Calu3 (cell line): Measurements from ENCODE around the gene DOCK8. TPM values are rescaled to one million over a fixed set of nuclear protein-coding genes. Genes with fewer than 3 reads are reported as not detected.

Experiments used
- BruUV-seq: library from RNA; stranded (reverse); fragments of 400-500 nt; replicated peaks from 2 replicates; lab custom pipeline; 2021; lab: Mats Ljungman, UMichigan
- CTCF ChIA-PET: fragments of 300-600 bp; sonication (Branson Sonifier 250); formaldehyde crosslinking; loops from one replicate; lab custom pipeline; 2022; ENCODE audit warnings: antibody characterized with exemption; lab: Charles Lee
- DNase-seq: peaks from one replicate; pipeline ENCODE4 v3.0.0; 2022
- H3K27ac Mint-ChIP-seq: one replicate; pipeline ENCODE4 v1.8.0; 2022; ENCODE audit warnings: mixed read lengths; ENCODE audit not compliant: unreplicated experiment
- H3K27me3 Mint-ChIP-seq: one replicate; pipeline ENCODE4 v1.8.0; 2022; ENCODE audit warnings: mixed read lengths; ENCODE audit not compliant: unreplicated experiment
- H3K36me3 Mint-ChIP-seq: one replicate; pipeline ENCODE4 v1.8.0; 2022; ENCODE audit warnings: mild to moderate bottlenecking, moderate library complexity, mixed read lengths; ENCODE audit not compliant: insufficient read depth, unreplicated experiment
- H3K4me1 Mint-ChIP-seq: one replicate; pipeline ENCODE4 v1.8.0; 2022; ENCODE audit warnings: mild to moderate bottlenecking, low read depth, mixed read lengths; ENCODE audit not compliant: unreplicated experiment
- H3K4me3 Mint-ChIP-seq: one replicate; pipeline ENCODE4 v1.8.0; 2022; ENCODE audit warnings: mild to moderate bottlenecking, low read depth, moderate library complexity, mixed read lengths; ENCODE audit not compliant: unreplicated experiment
- H3K9me3 Mint-ChIP-seq: one replicate; pipeline ENCODE4 v1.8.0; 2022; ENCODE audit warnings: low read depth, mixed read lengths; ENCODE audit not compliant: unreplicated experiment
- intact Hi-C: fragments of 100-400 bp; cut with micrococcal nuclease; formaldehyde crosslinking; loops from one replicate; pipeline ENCODE4 v1.10.0; 2022; ENCODE audit not compliant: unreplicated experiment
- total RNA-seq: library from RNA; stranded (reverse); gene quantifications from 2 replicates; pipeline ENCODE4 v1.2.3, GENCODE V29; 2022
- TF ChIP-seq, protein P1 (sequence below): fragments of 200-600 bp; IDR thresholded peaks from one replicate; pipeline ENCODE4 v1.8.0; 2022; ENCODE audit warnings: antibody characterized with exemption; ENCODE audit not compliant: unreplicated experiment

The DOCK8 gene
- total RNA-seq, 1 experiment from 2014 or later: 0.50 TPM

DNA sequence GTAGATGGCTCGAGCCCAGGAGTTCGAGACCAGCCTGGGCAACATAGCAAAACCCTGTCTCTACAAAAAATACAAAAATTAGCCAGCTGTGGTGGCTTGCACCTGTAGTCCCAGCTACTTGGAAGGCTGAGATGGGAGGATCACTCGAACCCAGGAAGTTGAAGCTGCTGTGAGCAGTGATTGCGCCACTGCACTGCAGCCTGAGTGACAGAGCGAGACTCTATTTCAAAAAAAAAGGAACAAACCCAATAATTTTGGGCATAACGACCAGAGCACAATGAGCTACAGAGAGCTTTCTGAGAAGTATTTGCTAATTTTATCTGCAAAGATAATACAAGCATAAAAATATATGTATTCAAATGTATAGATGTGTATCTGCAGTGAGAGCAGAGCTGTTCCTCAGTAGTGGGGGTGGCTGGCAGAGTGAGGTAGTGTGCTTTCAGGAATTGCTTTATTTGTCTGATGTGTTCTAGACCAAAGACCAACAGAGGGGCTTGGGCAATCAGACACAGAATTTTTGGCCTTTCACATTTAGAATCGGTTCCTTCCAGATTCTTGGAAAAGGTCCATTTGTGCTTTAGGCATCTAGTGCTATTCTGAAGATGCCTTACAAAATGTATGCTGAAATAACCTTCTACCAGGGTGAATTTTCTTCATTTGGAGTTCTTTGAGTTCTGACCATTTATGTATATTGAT is 5.2 kb downstream of the DOCK8 start:
- intact Hi-C loops: no loop called here
- TF ChIP-seq, protein P1, sequence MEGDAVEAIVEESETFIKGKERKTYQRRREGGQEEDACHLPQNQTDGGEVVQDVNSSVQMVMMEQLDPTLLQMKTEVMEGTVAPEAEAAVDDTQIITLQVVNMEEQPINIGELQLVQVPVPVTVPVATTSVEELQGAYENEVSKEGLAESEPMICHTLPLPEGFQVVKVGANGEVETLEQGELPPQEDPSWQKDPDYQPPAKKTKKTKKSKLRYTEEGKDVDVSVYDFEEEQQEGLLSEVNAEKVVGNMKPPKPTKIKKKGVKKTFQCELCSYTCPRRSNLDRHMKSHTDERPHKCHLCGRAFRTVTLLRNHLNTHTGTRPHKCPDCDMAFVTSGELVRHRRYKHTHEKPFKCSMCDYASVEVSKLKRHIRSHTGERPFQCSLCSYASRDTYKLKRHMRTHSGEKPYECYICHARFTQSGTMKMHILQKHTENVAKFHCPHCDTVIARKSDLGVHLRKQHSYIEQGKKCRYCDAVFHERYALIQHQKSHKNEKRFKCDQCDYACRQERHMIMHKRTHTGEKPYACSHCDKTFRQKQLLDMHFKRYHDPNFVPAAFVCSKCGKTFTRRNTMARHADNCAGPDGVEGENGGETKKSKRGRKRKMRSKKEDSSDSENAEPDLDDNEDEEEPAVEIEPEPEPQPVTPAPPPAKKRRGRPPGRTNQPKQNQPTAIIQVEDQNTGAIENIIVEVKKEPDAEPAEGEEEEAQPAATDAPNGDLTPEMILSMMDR: no peak
- CTCF ChIA-PET: interaction anchor here (0.6 to 0.7 kb wide), 2 partner anchors 42 to 66 kb away, joined by 3 read pairs; no protein-coding TSS in a partner anchor
- Mint-ChIP-seq H3K4me1 (no peaks in the 10 kb centered on the region), H3K27me3 (peaks cover 16% of the 10 kb centered on the region), H3K4me3 (no peak overlapping the region), H3K27ac (no peak overlapping the region), H3K9me3 (no peaks in the 10 kb centered on the region), H3K36me3 (peaks cover 4% of the 10 kb centered on the region)
- BruUV-seq: no TSS peak
- DNase-seq: no peak

DNA sequence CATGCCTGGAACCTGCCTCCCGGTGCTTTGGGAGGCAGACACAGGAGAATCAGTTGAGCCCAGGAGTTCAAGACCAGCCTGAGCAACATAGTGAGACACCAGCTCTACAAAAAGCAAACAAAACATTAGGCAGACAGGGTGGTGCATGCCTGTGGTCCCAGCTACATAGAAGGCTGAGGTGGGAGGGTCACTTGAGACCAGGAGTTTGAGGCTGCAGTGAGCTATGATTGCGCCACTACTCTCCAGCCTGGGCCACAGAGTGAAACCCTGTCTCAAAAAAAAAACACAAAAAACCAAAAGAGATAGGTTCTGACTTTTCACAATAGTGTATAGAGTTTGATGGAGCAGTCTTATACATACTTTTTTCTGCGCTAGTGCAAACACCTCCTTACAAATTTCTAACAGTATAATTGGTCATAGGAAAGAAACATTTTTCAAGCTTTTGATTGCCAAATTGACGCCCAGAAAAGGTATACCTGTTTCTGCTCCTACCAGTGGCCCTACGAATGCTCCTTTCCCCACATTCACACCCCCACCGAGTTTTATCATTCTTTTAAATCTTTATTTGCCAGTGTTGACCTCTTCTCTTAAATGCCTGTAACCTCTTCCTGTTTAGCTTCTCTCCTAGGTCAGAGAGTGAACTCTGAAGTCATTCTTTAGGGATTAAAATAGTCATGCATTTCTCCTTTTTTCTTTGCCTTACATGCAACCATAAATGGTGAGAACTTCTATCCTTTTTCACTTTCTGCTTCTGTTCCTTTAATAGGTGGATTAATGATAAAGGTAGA is 7.5 kb downstream of the DOCK8 start:
- Mint-ChIP-seq H3K36me3 (no peaks in the 10 kb centered on the region), H3K9me3 (no peaks in the 10 kb centered on the region), H3K27ac (no peak overlapping the region), H3K4me1 (no peaks in the 10 kb centered on the region), H3K27me3 (peaks cover 6% of the 10 kb centered on the region), H3K4me3 (no peak overlapping the region)
- DNase-seq: no peak
- intact Hi-C loops: no loop called here
- TF ChIP-seq, protein P1: no peak
- CTCF ChIA-PET: no interaction called here
- no TSS peak for BruUV-seq

DNA sequence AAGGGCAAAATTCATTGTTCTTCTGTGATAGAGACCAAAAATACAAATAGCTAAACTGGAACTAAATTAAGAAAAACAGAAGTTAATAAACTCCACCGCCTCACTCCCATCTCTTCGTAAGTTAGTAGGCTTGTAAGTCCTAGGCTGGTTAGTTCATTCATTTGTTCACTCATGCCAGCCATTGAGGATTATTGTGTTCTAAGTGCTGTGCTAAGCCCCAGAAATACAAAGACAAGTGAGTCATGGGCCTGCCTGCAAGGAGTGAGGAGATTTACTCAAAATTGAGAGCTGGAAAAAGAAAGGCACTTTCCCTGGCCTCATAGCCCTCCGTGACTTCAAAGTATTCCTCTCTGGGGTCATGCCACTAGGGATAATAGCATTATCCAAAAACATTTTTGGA is 8.5 kb downstream of the DOCK8 start:
- no peaks in the 10 kb centered on the region for H3K9me3 Mint-ChIP-seq
- H3K27me3 Mint-ChIP-seq: no peaks in the 10 kb centered on the region
- no peaks in the 10 kb centered on the region for H3K4me1 Mint-ChIP-seq
- no peak for DNase-seq
- H3K36me3 Mint-ChIP-seq: no peaks in the 10 kb centered on the region
- no peak overlapping the region for H3K4me3 Mint-ChIP-seq
- no peak overlapping the region for H3K27ac Mint-ChIP-seq
- TF ChIP-seq, protein P1: no peak
- intact Hi-C loops: no loop called here
- no TSS peak for BruUV-seq
- CTCF ChIA-PET: no interaction called here

DNA sequence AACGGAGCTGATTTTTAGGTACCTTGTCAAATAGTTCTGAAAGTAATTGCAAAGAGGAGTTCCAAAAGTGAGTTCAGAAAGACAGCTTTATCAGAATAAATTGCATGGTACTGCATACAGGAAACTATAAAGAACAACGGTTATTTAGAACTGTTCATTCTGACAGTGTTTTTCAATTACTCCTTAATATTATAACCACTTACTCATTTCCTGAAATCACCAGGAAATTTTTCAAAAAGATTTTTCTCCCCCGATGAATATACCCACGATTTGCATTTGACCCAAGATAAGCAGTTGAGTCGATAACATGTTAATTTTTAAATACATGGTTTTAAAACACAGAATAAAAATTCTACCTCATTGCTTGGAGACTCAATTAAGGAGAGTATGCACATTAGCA is 9.4 kb downstream of the DOCK8 start:
- Mint-ChIP-seq H3K9me3 (no peaks in the 10 kb centered on the region), H3K27ac (no peak overlapping the region), H3K27me3 (no peaks in the 10 kb centered on the region), H3K4me3 (no peak overlapping the region), H3K4me1 (no peaks in the 10 kb centered on the region), H3K36me3 (no peaks in the 10 kb centered on the region)
- TF ChIP-seq, protein P1: no peak
- CTCF ChIA-PET: no interaction called here
- no TSS peak for BruUV-seq
- no peak for DNase-seq
- intact Hi-C loops: no loop called here
